Measurements from ENCODE around the gene MYCBPAP.

The MYCBPAP gene

GRCh38 chr17:50508573-50509460 is 578 bp downstream of the MYCBPAP start:
- Histone ChIP-seq H3K4me1 (ENCODE audit: low read depth, poor library complexity, severe bottlenecking) (no peaks in the 10 kb centered on the region), H3K36me3 (ENCODE audit: insufficient read depth) (no peaks in the 10 kb centered on the region), H3K4me2 (no peak overlapping the region), H4K20me1 (ENCODE audit: insufficient read depth) (no peaks in the 10 kb centered on the region), H3K79me2 (ENCODE audit: insufficient read depth, low read depth) (no peaks in the 10 kb centered on the region), H3K27ac (no peak overlapping the region), H3K9ac (no peak overlapping the region), H3K4me3 (IDR thresholded peaks at IDR 0.05; ENCODE audit: insufficient read depth, low read depth, low read length) (no peak overlapping the region), H2AFZ (ENCODE audit: low read depth) (no peak overlapping the region), H3K27me3 (ENCODE audit: insufficient read depth, low read depth) (no peaks in the 10 kb centered on the region)
- no peak for TF ChIP-seq CTCF (conservative IDR thresholded peaks at IDR 0.05; ENCODE audit: low read depth, low read length)

- no peak overlapping the region for H2AFZ ChIP-seq (ENCODE audit: low read depth)
- no peak overlapping the region for H3K27ac ChIP-seq
- TF ChIP-seq CTCF (conservative IDR thresholded peaks at IDR 0.05; ENCODE audit: low read depth, low read length): no peak
- no peak overlapping the region for H3K4me2 ChIP-seq
- H3K79me2 ChIP-seq (ENCODE audit: insufficient read depth, low read depth): no peaks in the 10 kb centered on the region
- H4K20me1 ChIP-seq (ENCODE audit: insufficient read depth): no peaks in the 10 kb centered on the region
- no peaks in the 10 kb centered on the region for H3K27me3 ChIP-seq (ENCODE audit: insufficient read depth, low read depth)
- no peaks in the 10 kb centered on the region for H3K36me3 ChIP-seq (ENCODE audit: insufficient read depth)
- no peaks in the 10 kb centered on the region for H3K4me1 ChIP-seq (ENCODE audit: low read depth, poor library complexity, severe bottlenecking)
- no peak overlapping the region for H3K4me3 ChIP-seq (IDR thresholded peaks at IDR 0.05; ENCODE audit: insufficient read depth, low read depth, low read length)
- no peak overlapping the region for H3K9ac ChIP-seq
Measured at GRCh38 chr17:50511058-50511457, 2.8 kb downstream of the MYCBPAP start.

- Histone ChIP-seq H3K9ac (no peak overlapping the region), H3K4me1 (ENCODE audit: low read depth, poor library complexity, severe bottlenecking) (no peaks in the 10 kb centered on the region), H4K20me1 (ENCODE audit: insufficient read depth) (no peaks in the 10 kb centered on the region), H3K4me2 (no peak overlapping the region), H3K27me3 (ENCODE audit: insufficient read depth, low read depth) (no peaks in the 10 kb centered on the region), H2AFZ (ENCODE audit: low read depth) (no peak overlapping the region), H3K79me2 (ENCODE audit: insufficient read depth, low read depth) (no peaks in the 10 kb centered on the region), H3K36me3 (ENCODE audit: insufficient read depth) (no peaks in the 10 kb centered on the region), H3K27ac (no peak overlapping the region), H3K4me3 (IDR thresholded peaks at IDR 0.05; ENCODE audit: insufficient read depth, low read depth, low read length) (no peak overlapping the region)
- no peak for TF ChIP-seq CTCF (conservative IDR thresholded peaks at IDR 0.05; ENCODE audit: low read depth, low read length)
Measured at GRCh38 chr17:50513495-50513894, 5.3 kb downstream of the MYCBPAP start.

GRCh38 chr17:50514388-50514787 is 6.1 kb downstream of the MYCBPAP start:
- no peaks in the 10 kb centered on the region for H4K20me1 ChIP-seq (ENCODE audit: insufficient read depth)
- no peak overlapping the region for H3K4me2 ChIP-seq
- no peak overlapping the region for H3K9ac ChIP-seq
- no peaks in the 10 kb centered on the region for H3K4me1 ChIP-seq (ENCODE audit: low read depth, poor library complexity, severe bottlenecking)
- no peak for TF ChIP-seq CTCF (conservative IDR thresholded peaks at IDR 0.05; ENCODE audit: low read depth, low read length)
- no peak overlapping the region for H2AFZ ChIP-seq (ENCODE audit: low read depth)
- H3K36me3 ChIP-seq (ENCODE audit: insufficient read depth): no peaks in the 10 kb centered on the region
- H3K27me3 ChIP-seq (ENCODE audit: insufficient read depth, low read depth): no peaks in the 10 kb centered on the region
- no peak overlapping the region for H3K27ac ChIP-seq
- no peak overlapping the region for H3K4me3 ChIP-seq (IDR thresholded peaks at IDR 0.05; ENCODE audit: insufficient read depth, low read depth, low read length)
- H3K79me2 ChIP-seq (ENCODE audit: insufficient read depth, low read depth): no peaks in the 10 kb centered on the region
